Measurements from ENCODE around the gene JMJD1C.

Gene JMJD1C

DNA sequence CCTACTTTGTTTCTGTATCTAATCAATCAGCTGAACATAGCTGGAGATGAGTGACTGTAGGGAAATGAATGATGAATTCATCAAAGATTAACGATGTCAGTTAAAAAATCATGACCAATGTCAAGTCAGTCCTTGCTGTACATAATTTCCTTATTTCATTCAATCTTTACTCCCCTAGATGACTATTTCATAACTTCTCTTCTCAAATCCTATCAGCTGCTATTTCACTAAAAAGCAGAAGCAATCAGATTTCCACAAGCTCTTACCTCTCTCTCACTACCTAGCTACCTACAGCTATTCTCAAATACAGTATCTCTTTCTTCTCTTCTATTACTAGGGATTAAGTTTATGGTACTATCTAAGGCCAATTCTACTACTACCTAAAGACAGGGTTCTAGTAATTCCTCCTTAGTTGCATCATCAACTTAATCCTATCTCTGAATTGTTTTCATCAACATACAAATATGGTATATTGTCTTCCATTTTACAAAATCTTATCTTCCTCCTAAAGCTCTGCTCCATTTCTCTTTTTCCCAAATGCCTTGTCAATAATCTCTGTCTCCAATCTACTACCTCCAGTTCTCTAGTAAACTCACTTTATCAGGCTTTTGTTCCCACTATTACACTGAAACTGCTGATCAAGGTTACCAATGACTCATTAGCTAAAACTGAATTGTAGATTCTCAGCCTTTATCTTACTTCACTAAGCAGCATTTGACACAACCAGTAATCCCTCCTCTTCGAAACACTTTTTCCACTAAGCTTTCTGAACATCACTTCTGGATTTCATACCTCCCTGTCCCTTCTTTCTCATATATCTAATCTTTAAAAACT, 28.4 kb downstream of the JMJD1C start:
- TF ChIP-seq, protein P1, sequence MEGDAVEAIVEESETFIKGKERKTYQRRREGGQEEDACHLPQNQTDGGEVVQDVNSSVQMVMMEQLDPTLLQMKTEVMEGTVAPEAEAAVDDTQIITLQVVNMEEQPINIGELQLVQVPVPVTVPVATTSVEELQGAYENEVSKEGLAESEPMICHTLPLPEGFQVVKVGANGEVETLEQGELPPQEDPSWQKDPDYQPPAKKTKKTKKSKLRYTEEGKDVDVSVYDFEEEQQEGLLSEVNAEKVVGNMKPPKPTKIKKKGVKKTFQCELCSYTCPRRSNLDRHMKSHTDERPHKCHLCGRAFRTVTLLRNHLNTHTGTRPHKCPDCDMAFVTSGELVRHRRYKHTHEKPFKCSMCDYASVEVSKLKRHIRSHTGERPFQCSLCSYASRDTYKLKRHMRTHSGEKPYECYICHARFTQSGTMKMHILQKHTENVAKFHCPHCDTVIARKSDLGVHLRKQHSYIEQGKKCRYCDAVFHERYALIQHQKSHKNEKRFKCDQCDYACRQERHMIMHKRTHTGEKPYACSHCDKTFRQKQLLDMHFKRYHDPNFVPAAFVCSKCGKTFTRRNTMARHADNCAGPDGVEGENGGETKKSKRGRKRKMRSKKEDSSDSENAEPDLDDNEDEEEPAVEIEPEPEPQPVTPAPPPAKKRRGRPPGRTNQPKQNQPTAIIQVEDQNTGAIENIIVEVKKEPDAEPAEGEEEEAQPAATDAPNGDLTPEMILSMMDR (IDR thresholded peaks at IDR 0.05; ENCODE audit: control insufficient read depth, extremely low read depth, insufficient read depth), result no peak
- no peak overlapping the region for H3K4me3 ChIP-seq (ENCODE audit: low read depth, low read length)
- DNase-seq (ENCODE audit: low read depth), result no peak

DNA sequence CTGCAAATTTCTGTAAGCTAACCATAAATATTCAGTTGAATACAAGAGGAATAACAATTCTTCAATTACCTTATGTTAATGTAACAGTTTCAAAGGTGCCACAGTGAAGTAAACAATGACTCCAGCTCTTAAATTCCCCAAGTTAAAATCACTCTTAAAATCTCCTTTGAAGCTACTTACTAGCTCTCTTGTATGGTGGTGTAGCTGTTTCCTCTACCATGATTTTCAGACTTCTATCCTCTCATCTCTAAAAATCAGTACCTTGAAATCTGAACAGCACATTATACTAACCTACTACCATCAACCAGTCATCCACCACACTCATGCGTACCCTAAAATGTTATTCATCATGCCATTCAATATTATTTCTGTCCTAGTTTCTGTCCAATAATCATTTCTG, 29.6 kb downstream of the JMJD1C start:
- no peak overlapping the region for H3K4me3 ChIP-seq (ENCODE audit: low read depth, low read length)
- TF ChIP-seq, protein P1 (IDR thresholded peaks at IDR 0.05; ENCODE audit: control insufficient read depth, extremely low read depth, insufficient read depth), result no peak
- DNase-seq (ENCODE audit: low read depth), result no peak

DNA sequence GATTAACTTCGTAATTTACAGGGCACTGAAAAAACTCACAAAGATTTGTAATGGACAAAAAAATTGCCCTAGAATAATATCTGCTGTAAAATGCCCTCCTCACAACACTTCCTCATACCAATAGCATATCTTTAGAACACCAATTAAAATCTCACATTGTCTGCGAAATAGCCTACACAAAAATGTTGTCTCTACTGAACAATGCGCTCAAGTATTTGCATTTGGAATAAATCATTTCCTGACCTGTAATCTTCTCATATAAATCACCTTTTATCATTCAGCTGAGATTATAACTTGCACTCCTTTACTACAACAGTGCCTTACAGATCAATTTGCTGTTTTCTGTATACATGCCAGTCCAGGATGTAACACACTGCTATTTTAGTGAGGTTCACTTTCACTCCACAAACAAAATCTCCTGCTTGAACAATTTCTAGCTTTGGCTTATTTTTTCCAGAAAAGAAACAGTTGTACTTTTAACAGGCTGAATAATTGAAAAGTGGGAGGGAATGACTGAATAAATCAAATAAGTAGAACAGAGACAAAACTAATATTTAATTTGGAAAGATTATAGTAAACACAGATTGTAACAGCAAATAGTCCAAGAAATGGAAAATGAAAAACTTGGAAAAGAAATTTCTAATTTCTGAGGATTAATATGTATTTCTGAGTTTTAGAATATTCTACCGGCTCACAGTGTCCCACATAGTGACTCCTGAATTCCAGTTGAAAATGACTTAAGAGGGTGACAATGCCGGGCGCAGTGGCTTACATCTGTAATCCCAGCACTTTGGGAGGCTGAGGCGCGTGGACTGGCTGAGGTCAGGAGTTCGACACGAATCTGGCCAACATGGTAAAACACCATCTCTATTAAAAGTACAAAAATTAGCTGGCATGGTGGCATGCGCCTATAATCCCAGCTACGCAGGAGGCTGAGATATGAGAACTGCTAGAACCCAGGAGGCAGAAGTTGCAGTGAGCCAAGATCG, 30.6 kb downstream of the JMJD1C start:
- TF ChIP-seq, protein P1 (IDR thresholded peaks at IDR 0.05; ENCODE audit: control insufficient read depth, extremely low read depth, insufficient read depth), result no peak
- no peak overlapping the region for H3K4me3 ChIP-seq (ENCODE audit: low read depth, low read length)
- no peak for DNase-seq (ENCODE audit: low read depth)

DNA sequence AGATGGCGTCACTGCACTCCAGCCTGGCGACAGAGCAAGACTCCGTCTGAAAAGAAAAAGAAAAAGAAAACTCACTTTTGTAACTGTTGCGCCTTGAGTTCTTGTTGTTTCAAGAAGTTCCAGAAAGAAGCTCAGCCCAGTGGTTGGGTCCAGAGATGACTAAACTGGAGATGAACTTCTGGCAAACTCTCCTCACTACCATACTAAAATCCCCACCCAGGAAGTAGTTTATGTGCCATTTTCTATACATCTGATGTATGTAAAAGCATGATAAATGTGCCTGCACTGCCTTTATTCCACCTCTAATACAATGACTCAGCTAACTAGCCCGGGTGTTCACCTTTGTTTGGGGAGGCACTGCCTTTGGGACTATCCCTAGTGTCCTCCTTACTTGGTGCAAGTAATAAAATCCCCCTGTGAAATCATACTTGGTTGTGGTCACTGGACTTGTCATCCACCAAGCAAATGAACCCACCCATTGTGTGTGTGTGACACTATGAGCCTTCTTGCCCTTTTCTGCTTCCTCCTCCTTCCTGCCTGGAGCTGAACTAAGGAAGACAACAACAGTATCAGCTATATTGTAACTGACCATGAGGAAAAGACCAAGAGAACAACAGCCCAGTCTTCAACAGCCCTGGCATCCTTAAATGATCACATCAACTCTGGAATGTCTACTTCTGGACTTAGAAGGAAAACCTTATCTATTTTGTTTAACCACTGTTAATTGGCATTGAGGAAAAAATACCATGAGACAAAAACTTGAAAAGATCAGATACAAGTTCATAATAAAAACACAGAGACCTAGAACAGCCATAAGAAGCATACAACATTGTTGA, 33.6 kb downstream of the JMJD1C start:
- TF ChIP-seq, protein P1 (IDR thresholded peaks at IDR 0.05; ENCODE audit: control insufficient read depth, extremely low read depth, insufficient read depth), result no peak
- DNase-seq (ENCODE audit: low read depth), result no peak

DNA sequence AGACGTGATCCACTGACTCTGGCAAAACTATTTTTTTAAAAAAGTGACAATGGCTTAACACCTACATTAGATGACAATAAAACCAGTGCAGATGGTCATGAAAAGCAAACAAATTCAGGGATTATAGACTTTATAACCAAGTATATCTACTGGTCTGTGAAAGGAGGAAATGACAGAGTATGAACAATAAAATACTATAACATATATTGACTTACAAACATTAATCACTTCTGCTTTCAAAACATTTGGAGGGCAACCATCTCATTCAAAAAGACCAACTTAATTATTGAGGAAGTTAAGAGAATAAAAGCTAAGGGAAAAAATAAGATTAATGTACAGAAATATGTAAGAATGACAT, 34.8 kb downstream of the JMJD1C start:
- no peak overlapping the region for H3K4me3 ChIP-seq (ENCODE audit: low read depth, low read length)
- TF ChIP-seq, protein P1 (IDR thresholded peaks at IDR 0.05; ENCODE audit: control insufficient read depth, extremely low read depth, insufficient read depth), result no peak
- DNase-seq (ENCODE audit: low read depth), result no peak

More for the DNA sequence above, 33.6 kb downstream of the JMJD1C start:
- no peak overlapping the region for H3K4me3 ChIP-seq (ENCODE audit: low read depth, low read length)

Data from LNCaP clone FGC (cell line).